Peyer's patch (tissue), 4 donors: Measurements from ENCODE around the gene C10orf67. TPM values are rescaled to one million over a fixed set of nuclear protein-coding genes. Genes with fewer than 3 reads are reported as not detected.

ENCODE experiments used
- DNase-seq, 3 donors: peaks; one replicate each; pipeline ENCODE4 v3.0.0-alpha.2; 2017 to 2019
- H3K27ac ChIP-seq, 4 donors: fragments of 200-600 bp; sonication (generic); one replicate each; pipeline ENCODE4 v1.5.1; 2016 to 2019
- H3K27me3 ChIP-seq, 2 donors: fragments of 200-600 bp; sonication (generic); one replicate each; pipeline ENCODE4 v1.5.1; 2019
- H3K36me3 ChIP-seq, 3 donors: fragments of 200-600 bp; sonication (generic); one replicate each; pipeline ENCODE4 v1.5.1; 2016 to 2019
- H3K4me1 ChIP-seq, 4 donors: fragments of 200-600 bp; sonication (generic); one replicate each; pipeline ENCODE4 v1.5.1; 2016 to 2019
- H3K4me3 ChIP-seq, 4 donors: fragments of 200-600 bp; sonication (generic); 1 replicate in 3 of 4; 2 replicates in 1 of 4; pipeline ENCODE4 v1.5.1; 2016 to 2019; ENCODE audit warnings: mild to moderate bottlenecking in 1 of 4
- H3K9me3 ChIP-seq, 4 donors: fragments of 200-600 bp; sonication (generic); one replicate each; pipeline ENCODE4 v1.5.1; 2016 to 2019; ENCODE audit warnings: mild to moderate bottlenecking in 1 of 4
- POLR2A ChIP-seq, 2 donors: fragments of 450-650 bp; IDR thresholded peaks; one replicate each; pipeline ENCODE4 v1.5.1; 2017; ENCODE audit warnings: antibody characterized with exemption in 2 of 2, mild to moderate bottlenecking in 2 of 2, moderate library complexity in 2 of 2
- total RNA-seq, 4 donors: library from RNA; depleted of rRNA; stranded (reverse); fragments of >200 nt; gene quantifications; one replicate each; pipeline ENCODE4 v1.1.0, GENCODE V29; 2016
- TF ChIP-seq, protein P1 (sequence below), 6 experiments: fragments of 450-650 bp in 4 of 6; fragments of 200-600 bp in 2 of 6; sonication (generic) in 1 of 6; IDR thresholded peaks; one replicate each; pipeline ENCODE4 v1.5.1; 2017 to 2019; ENCODE audit warnings: antibody characterized with exemption in 6 of 6, mild to moderate bottlenecking in 3 of 6, moderate library complexity in 1 of 6

The C10orf67 gene
- total RNA-seq, 4 donors from 2014 or later, result 1.2 TPM; not detected in 3

DNA sequence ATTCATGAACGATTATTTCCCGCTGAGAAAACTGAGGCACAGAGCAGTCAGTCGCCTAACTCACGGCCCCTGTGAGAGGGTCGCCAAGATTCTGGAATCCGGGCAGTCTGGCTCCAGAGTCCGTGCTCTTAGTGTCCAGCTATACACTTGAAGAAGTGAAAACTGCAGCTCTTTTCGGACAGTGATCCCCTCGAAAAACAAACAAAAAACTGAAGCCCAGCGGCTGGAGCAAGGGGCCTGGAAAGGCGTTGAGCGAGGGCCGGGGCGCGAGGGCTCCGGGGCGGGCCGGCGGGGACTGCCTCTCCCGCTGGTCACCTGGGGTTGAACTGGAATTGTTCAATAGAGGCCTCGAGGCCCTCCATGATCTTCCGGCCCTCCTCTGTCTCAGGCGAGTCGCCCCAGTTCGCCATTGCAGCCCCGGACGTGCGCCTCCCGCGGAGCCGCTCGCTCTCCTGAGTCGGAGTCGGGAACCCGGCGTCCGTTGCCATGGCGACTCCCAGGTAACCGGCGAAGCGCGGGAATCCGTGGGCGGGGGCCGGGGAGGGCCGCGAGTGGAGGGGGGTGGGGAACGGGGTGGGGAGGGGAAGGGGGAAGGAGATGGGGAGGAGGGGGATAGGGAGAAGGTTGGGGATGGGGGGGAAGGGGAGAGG is 881 bp downstream of the C10orf67 start:
- H3K4me3 ChIP-seq, result peak overlapping the region; percentile 38 to 59 (median 43)
- peak overlapping the region in 1 of 4 donors; percentile 17 for H3K27ac ChIP-seq
- TF ChIP-seq, protein P1, sequence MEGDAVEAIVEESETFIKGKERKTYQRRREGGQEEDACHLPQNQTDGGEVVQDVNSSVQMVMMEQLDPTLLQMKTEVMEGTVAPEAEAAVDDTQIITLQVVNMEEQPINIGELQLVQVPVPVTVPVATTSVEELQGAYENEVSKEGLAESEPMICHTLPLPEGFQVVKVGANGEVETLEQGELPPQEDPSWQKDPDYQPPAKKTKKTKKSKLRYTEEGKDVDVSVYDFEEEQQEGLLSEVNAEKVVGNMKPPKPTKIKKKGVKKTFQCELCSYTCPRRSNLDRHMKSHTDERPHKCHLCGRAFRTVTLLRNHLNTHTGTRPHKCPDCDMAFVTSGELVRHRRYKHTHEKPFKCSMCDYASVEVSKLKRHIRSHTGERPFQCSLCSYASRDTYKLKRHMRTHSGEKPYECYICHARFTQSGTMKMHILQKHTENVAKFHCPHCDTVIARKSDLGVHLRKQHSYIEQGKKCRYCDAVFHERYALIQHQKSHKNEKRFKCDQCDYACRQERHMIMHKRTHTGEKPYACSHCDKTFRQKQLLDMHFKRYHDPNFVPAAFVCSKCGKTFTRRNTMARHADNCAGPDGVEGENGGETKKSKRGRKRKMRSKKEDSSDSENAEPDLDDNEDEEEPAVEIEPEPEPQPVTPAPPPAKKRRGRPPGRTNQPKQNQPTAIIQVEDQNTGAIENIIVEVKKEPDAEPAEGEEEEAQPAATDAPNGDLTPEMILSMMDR (IDR thresholded peaks at IDR 0.05), result no peak
- no peak for TF ChIP-seq POLR2A (IDR thresholded peaks at IDR 0.05)
- H3K27me3 ChIP-seq, result no peaks in the 10 kb centered on the region
- DNase-seq, result peak in 2 of 3 donors; percentile 55 to 70
- peaks cover 0 to 6% (median 3%) of the 10 kb centered on the region in 4 donors for H3K4me1 ChIP-seq
- no peaks in the 10 kb centered on the region for H3K9me3 ChIP-seq
- no peaks in the 10 kb centered on the region for H3K36me3 ChIP-seq

DNA sequence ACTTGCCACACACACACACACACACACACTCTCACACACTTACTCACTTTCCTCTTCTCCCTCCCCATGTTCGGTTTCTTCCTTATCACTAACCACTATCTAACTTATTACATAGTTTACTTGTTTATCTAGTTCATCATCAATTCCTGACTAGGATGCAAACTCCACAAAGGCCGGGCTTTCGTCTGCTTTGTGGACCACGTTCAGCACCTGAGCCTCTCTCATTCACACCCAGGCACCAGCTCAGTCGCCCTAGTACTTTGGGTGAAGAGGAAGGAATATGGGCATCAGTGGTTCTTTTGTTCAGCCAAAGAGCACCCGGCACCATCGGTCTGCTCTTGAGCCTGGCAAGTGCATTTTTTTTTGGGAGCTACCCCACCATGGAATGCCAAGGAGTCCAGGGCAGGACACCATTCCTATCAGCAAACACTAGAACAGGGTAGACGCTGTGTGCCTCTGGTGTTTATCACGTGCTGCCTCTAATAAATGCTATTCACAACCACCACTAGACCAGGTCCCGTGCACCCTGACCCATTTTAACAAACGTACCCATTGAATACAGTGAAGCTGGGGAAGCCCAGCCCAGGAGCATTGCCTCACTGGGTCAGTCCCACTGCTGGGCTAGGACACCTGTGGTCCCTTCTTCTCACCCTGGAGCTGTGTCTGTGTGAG is 2.2 kb downstream of the C10orf67 start:
- TF ChIP-seq, protein P1 (IDR thresholded peaks at IDR 0.05), result no peak
- no peak for TF ChIP-seq POLR2A (IDR thresholded peaks at IDR 0.05)
- no peaks in the 10 kb centered on the region for H3K27me3 ChIP-seq
- DNase-seq, result no peak
- H3K27ac ChIP-seq, result no peak overlapping the region
- no peaks in the 10 kb centered on the region for H3K36me3 ChIP-seq
- no peaks in the 10 kb centered on the region for H3K9me3 ChIP-seq
- H3K4me1 ChIP-seq, result peaks cover 0 to 6% (median 3%) of the 10 kb centered on the region in 4 donors
- no peak overlapping the region for H3K4me3 ChIP-seq

DNA sequence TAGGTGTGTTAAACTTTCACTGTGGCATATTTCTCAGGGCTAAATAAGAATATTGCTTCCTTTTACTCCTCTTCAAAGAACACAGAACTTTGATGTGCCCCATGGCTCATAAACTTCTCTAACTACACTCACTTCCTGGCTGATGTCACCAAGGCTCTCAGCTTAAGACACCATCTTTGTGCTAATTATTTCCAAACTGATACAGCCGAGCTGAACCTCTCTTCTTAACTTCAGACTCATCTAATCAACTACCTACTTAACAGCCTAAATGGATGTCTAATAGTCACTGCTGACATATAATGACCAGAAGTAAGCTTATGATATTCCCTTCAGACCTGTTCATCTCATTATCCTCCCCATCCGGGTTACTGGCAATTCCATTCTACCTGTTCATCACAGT is 3.6 kb downstream of the C10orf67 start:
- no peaks in the 10 kb centered on the region for H3K36me3 ChIP-seq
- no peak overlapping the region for H3K4me3 ChIP-seq
- TF ChIP-seq, protein P1 (IDR thresholded peaks at IDR 0.05), result no peak
- TF ChIP-seq POLR2A (IDR thresholded peaks at IDR 0.05), result no peak
- no peaks in the 10 kb centered on the region for H3K9me3 ChIP-seq
- no peaks in the 10 kb centered on the region for H3K27me3 ChIP-seq
- peaks cover 0 to 6% (median 3%) of the 10 kb centered on the region in 4 donors for H3K4me1 ChIP-seq
- no peak for DNase-seq
- no peak overlapping the region for H3K27ac ChIP-seq

DNA sequence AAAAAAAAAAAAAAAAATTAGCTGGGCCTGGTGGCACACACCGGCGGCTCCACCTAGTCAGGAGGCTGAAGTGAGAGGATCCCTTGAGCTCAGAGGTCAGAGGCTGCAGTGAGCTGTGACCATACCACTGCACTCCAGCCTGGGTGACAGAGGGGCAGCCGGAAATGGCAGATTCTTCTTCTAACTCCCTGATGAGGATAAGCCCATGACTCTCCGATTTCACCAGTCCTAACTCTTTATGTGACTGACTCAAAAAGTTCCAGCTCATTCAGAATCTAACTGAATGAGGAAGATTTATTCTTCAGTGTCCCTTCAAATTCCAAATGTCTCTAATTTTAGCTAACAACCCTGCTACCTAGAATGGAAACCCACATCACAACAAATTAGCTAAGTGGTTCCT is 4.2 kb downstream of the C10orf67 start:
- DNase-seq, result no peak
- no peaks in the 10 kb centered on the region for H3K36me3 ChIP-seq
- H3K4me3 ChIP-seq, result no peak overlapping the region
- no peak overlapping the region for H3K27ac ChIP-seq
- H3K9me3 ChIP-seq, result no peaks in the 10 kb centered on the region
- TF ChIP-seq, protein P1 (IDR thresholded peaks at IDR 0.05), result no peak
- TF ChIP-seq POLR2A (IDR thresholded peaks at IDR 0.05), result no peak
- peaks cover 0 to 6% (median 3%) of the 10 kb centered on the region in 4 donors for H3K4me1 ChIP-seq
- no peaks in the 10 kb centered on the region for H3K27me3 ChIP-seq

DNA sequence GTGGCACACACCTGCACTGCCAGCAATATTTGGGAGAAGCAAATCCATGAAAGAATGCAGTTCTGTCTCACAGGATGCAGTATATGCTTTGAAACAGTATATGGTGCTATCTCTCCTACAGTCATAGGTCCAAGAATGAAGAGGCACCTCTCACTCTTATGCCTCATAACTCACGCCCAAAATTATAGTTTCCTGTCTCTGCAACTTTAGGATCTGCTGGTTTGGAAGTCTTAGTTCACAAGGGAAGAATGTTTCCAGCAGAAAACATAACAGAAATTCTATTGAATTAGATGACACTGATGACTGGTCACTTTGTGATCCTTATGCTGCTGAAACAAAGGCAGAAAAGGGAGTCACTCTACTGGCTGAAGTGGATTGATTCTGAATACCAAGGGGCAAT is 5.7 kb downstream of the C10orf67 start:
- Histone ChIP-seq H3K27ac (no peak overlapping the region), H3K9me3 (no peaks in the 10 kb centered on the region)
- DNase-seq, result no peak

More for the DNA sequence above, 5.7 kb downstream of the C10orf67 start:
- Histone ChIP-seq H3K27me3 (no peaks in the 10 kb centered on the region), H3K4me1 (peaks cover 0 to 5% (median 0%) of the 10 kb centered on the region in 4 donors), H3K36me3 (no peaks in the 10 kb centered on the region), H3K4me3 (no peak overlapping the region)
- no peak for TF ChIP-seq POLR2A (IDR thresholded peaks at IDR 0.05)
- TF ChIP-seq, protein P1 (IDR thresholded peaks at IDR 0.05), result no peak
